T-helper 22 cell (primary cell): ENCODE data around the gene BSCL2.
"Not testable (repeated sequence)": the region's sequence is repeated elsewhere in the genome, so short reads cannot be mapped to it uniquely, and the experiment has no call there.

Source experiments
- DNase-seq: peaks from one replicate; pipeline ENCODE4 v3.0.0-alpha.2; 2020; ENCODE audit warnings: low read depth

BSCL2 gene

GRCh38 chr11:62687508-62688396 lies 19.5 kb downstream of the BSCL2 start:
- no peak for DNase-seq

GRCh38 chr11:62682518-62682917 lies 24.7 kb downstream of the BSCL2 start:
- DNase-seq = no peak

GRCh38 chr11:62680825-62681240 lies 26.4 kb downstream of the BSCL2 start:
- DNase-seq = no peak

GRCh38 chr11:62678770-62679696 lies 28.2 kb downstream of the BSCL2 start, which contains the start of gene UBXN1:
TSS of gene UBXN1 (minus strand) at chr11:62679073. CDS start at chr11:62678923, 150 bp downstream.
- peak; percentile 79 for DNase-seq

- no peak for DNase-seq
Measured at GRCh38 chr11:62678433-62678769, 28.8 kb downstream of the BSCL2 start.

- no peak for DNase-seq
Measured at GRCh38 chr11:62677714-62678113, 29.5 kb downstream of the BSCL2 start.

GRCh38 chr11:62677156-62677555 lies 30.1 kb downstream of the BSCL2 start:
- no peak for DNase-seq

- DNase-seq = no peak
Measured at GRCh38 chr11:62676698-62677097, 30.5 kb downstream of the BSCL2 start.

GRCh38 chr11:62675415-62675814 lies 31.8 kb downstream of the BSCL2 start:
- not testable (repeated sequence) for DNase-seq

GRCh38 chr11:62673196-62673525 lies 34.1 kb downstream of the BSCL2 start:
- no peak for DNase-seq

GRCh38 chr11:62671608-62672389 lies 35.4 kb downstream of the BSCL2 start, which contains the start of the genes LBHD1 and UQCC3:
TSS of gene LBHD1 (minus strand) at chr11:62672267. CDS start at chr11:62670031, 2,236 bp downstream.
TSS of gene UQCC3 (plus strand) at chr11:62671673. CDS start at chr11:62671746, 73 bp downstream.
- peak; percentile 59 for DNase-seq

- DNase-seq = no peak
Measured at GRCh38 chr11:62671236-62671607, 36.0 kb downstream of the BSCL2 start.

GRCh38 chr11:62669420-62670161 lies 37.6 kb downstream of the BSCL2 start:
- no peak for DNase-seq

GRCh38 chr11:62667460-62667859 lies 39.8 kb downstream of the BSCL2 start:
- no peak for DNase-seq

GRCh38 chr11:62666259-62666926 lies 40.8 kb downstream of the BSCL2 start:
- no peak for DNase-seq

GRCh38 chr11:62665599-62666258 lies 41.5 kb downstream of the BSCL2 start:
- peak; percentile 52 for DNase-seq

- peak; percentile 88 for DNase-seq
Measured at GRCh38 chr11:62665075-62665598, 42.1 kb downstream of the BSCL2 start, which contains the start of the genes C11orf98 and CSKMT. TSS of gene C11orf98 (minus strand) at chr11:62665210. CDS start at chr11:62665169, 41 bp downstream. TSS of gene CSKMT (plus strand) at chr11:62665312. CDS start at chr11:62665880, 568 bp downstream.

- DNase-seq = peak; percentile 29
Measured at GRCh38 chr11:62664405-62665074, 42.7 kb downstream of the BSCL2 start.
